Raji (cell line): ENCODE results near the gene PA2G4.
A peak's percentile ranks its signal among the peaks of the same experiment; 100 is the strongest.

Experiments used
- POLR2A ChIP-seq: IDR thresholded peaks from 2 replicates; pipeline ENCODE4 v1.6.1; 2011; ENCODE audit warnings: low read depth, low read length, control low read depth; ENCODE audit not compliant: insufficient read depth

PA2G4 gene

GRCh38 chr12:56104109-56104814, at the start of gene PA2G4:
TSS of gene PA2G4 (plus strand) at chr12:56104559. CDS start at chr12:56104738, 179 bp downstream.
- TF ChIP-seq POLR2A, result peak; percentile 94

GRCh38 chr12:56061982-56062381, 42.4 kb upstream of the PA2G4 start:
- no peak for TF ChIP-seq POLR2A

- no peak for TF ChIP-seq POLR2A
Observed at GRCh38 chr12:56062996-56063395, 41.4 kb upstream of the PA2G4 start.

GRCh38 chr12:56071648-56072047, 32.7 kb upstream of the PA2G4 start:
- no peak for TF ChIP-seq POLR2A

- no peak for TF ChIP-seq POLR2A
Observed at GRCh38 chr12:56074396-56074795, 30.0 kb upstream of the PA2G4 start.

GRCh38 chr12:56078427-56078826, 25.9 kb upstream of the PA2G4 start:
- TF ChIP-seq POLR2A, result no peak

GRCh38 chr12:56078931-56079722, 25.2 kb upstream of the PA2G4 start:
- TF ChIP-seq POLR2A, result no peak

- no peak for TF ChIP-seq POLR2A
Observed at GRCh38 chr12:56079723-56080555, 24.4 kb upstream of the PA2G4 start, which contains the start of gene ERBB3. TSS of gene ERBB3 (plus strand) at chr12:56080165. CDS start at chr12:56080301, 136 bp downstream.

GRCh38 chr12:56080556-56081138, 23.7 kb upstream of the PA2G4 start:
- TF ChIP-seq POLR2A, result no peak

GRCh38 chr12:56081393-56082347, 22.7 kb upstream of the PA2G4 start:
- no peak for TF ChIP-seq POLR2A

GRCh38 chr12:56082382-56082781, 22.0 kb upstream of the PA2G4 start:
- no peak for TF ChIP-seq POLR2A

GRCh38 chr12:56082967-56083366, 21.4 kb upstream of the PA2G4 start:
- no peak for TF ChIP-seq POLR2A

- no peak for TF ChIP-seq POLR2A
Observed at GRCh38 chr12:56084958-56085543, 19.3 kb upstream of the PA2G4 start.

GRCh38 chr12:56086096-56086495, 18.3 kb upstream of the PA2G4 start:
- no peak for TF ChIP-seq POLR2A

GRCh38 chr12:56086608-56087007, 17.8 kb upstream of the PA2G4 start:
- TF ChIP-seq POLR2A, result no peak
